Pancreas (tissue), 10 donors: Measurements from ENCODE around the gene AP1G2. TPM values are rescaled to one million over a fixed set of nuclear protein-coding genes. Genes with fewer than 3 reads are reported as not detected.
"Not testable (repeated sequence)": the region's sequence is repeated elsewhere in the genome, so short reads cannot be mapped to it uniquely, and the experiment has no call there.

ENCODE experiments used
- ATAC-seq, 4 donors: fragments of 200-7000 bp; cut with Tn5 transposase; one replicate each; pipeline versions ENCODE4 v1.8.0 to v1.9.1; 2020; ENCODE audit warnings: mild to moderate bottlenecking in 4 of 4, moderate library complexity in 4 of 4
- DNase-seq, 6 donors: peaks; one replicate each; pipeline ENCODE4 v3.0.0-alpha.2; 2020
- FAIRE-seq: peaks from 2 replicates; lab custom pipeline; 2012; peaks lifted over from hg19 to GRCh38; lab: Jason Lieb, UNC
- H3K27ac ChIP-seq, 4 donors: fragments of 200-600 bp; sonication (generic); 1 replicate in 3 of 4; 2 replicates in 1 of 4; pipeline versions ENCODE4 v1.5.0 to v1.8.0; 2020
- H3K27me3 ChIP-seq, 4 donors: fragments of 200-600 bp; one replicate each; pipeline ENCODE4 v1.8.0; 2021
- H3K36me3 ChIP-seq, 3 donors: fragments of 200-600 bp; sonication (generic) in 1 of 3; one replicate each; pipeline versions ENCODE4 v1.5.0 to v1.8.0; 2020 to 2021
- H3K4me1 ChIP-seq, 3 donors: fragments of 200-600 bp; one replicate each; pipeline ENCODE4 v1.8.0; 2021
- H3K4me3 ChIP-seq, 4 donors: fragments of 200-600 bp; sonication (generic) in 2 of 4; one replicate each; pipeline versions ENCODE4 v1.5.0 to v1.8.0; 2020 to 2021
- H3K9me3 ChIP-seq, 4 donors: fragments of 200-600 bp; one replicate each; pipeline ENCODE4 v1.8.0; 2021
- CTCF ChIP-seq, 4 donors: fragments of 200-600 bp; sonication (generic) in 3 of 4; IDR thresholded peaks; one replicate each; pipeline versions ENCODE4 v1.5.0 to v1.8.0; 2021; ENCODE audit warnings: antibody characterized with exemption in 4 of 4
- WGBS, 2 donors: extraction: QIAGEN DNeasy Blood & Tissue Kit; methylation state at CpG; one replicate each; pipeline ENCODE4 v1.1.7; 2013; 5-methylcytosine and 5-hydroxymethylcytosine counted together
- intact Hi-C, 3 donors: fragments of 100-400 bp; cut with DNase I; formaldehyde crosslinking; loops; one replicate each; pipeline versions ENCODE4 v1.11.1 to v1.14.2; 2022
- polyA plus RNA-seq, 2 donors: library from polyadenylated mRNA; stranded (reverse); fragments of 200-250 nt; gene quantifications; one replicate each; pipeline ENCODE4 v1.2.3, GENCODE V29; 2013
- total RNA-seq, 6 donors: library from RNA; stranded (reverse); fragmentation: NEBNext Ultra II Directional in 4 of 6; extraction: Animal tissue kit (Norgen Biotek cat#: 25700) in 4 of 6; gene quantifications; one replicate each; pipeline versions ENCODE4 v1.2.1 to v1.2.4, GENCODE V29; 2021 to 2023
- donor health status: healthy with polysubstance abuse.
- donor health status: DM: no; HTN: no; CAD: no; lungs with moderate emphysema.
- donor health status: DM: no; HTN: no; CAD: no.
- donor health status: control.
- donor health status: control.
- donor health status: Bipolar disorder and iron deficiency.
- donor health status: DM: yes; HTN: yes; CAD: no.
- donor health status: DM: no; HTN: no; CAD: no.
- donor health status: DM: no; HTN: no; CAD: no.
- donor health status: DM: yes; HTN: yes; CAD: no.

AP1G2 gene
- total and polyA plus RNA-seq, 8 donors = 57.4 to 392 (median 85.3) TPM

- no peaks in the 10 kb centered on the region for H3K27me3 ChIP-seq
- ATAC-seq (peak; percentile 42 to 72 (median 58)), FAIRE-seq (no peak), DNase-seq (no peak)
- H3K27ac ChIP-seq = peak overlapping the region in 2 of 4 donors; percentile 7 to 37
- intact Hi-C loops = no loop called here
- H3K9me3 ChIP-seq = no peaks in the 10 kb centered on the region
- H3K4me3 ChIP-seq = no peak overlapping the region
- no peaks in the 10 kb centered on the region for H3K36me3 ChIP-seq
- peaks cover 0 to 8% (median 0%) of the 10 kb centered on the region in 3 donors for H3K4me1 ChIP-seq
- TF ChIP-seq CTCF (IDR thresholded peaks at IDR 0.05) = no peak
These were observed 33.8 kb upstream of the AP1G2 start for GRCh38 chr14:23601424-23601823.

- ATAC-seq = no peak
- 97 to 98% methylated on average over 1 of the region's 1 CpG for WGBS, 2 donors
- no peaks in the 10 kb centered on the region for H3K36me3 ChIP-seq
- TF ChIP-seq CTCF (IDR thresholded peaks at IDR 0.05) = no peak
- no peaks in the 10 kb centered on the region for H3K9me3 ChIP-seq
- DNase-seq = no peak
- no peak overlapping the region for H3K27ac ChIP-seq
- no peaks in the 10 kb centered on the region for H3K27me3 ChIP-seq
- H3K4me1 ChIP-seq = peaks cover 0 to 8% (median 0%) of the 10 kb centered on the region in 3 donors
- H3K4me3 ChIP-seq = no peak overlapping the region
- intact Hi-C loops = no loop called here
- no peak for FAIRE-seq
These were observed 33.2 kb upstream of the AP1G2 start for GRCh38 chr14:23600806-23601205.

- Histone ChIP-seq H3K4me1 (peaks cover 0 to 8% (median 0%) of the 10 kb centered on the region in 3 donors), H3K36me3 (no peaks in the 10 kb centered on the region), H3K4me3 (no peak overlapping the region), H3K27me3 (no peaks in the 10 kb centered on the region), H3K9me3 (no peaks in the 10 kb centered on the region), H3K27ac (no peak overlapping the region)
- FAIRE-seq = no peak
- ATAC-seq = no peak
- 47 to 97% methylated on average over 2 of the region's 2 CpGs for WGBS, 2 donors
- DNase-seq = no peak
- TF ChIP-seq CTCF (IDR thresholded peaks at IDR 0.05) = no peak
- intact Hi-C loops = no loop called here
These were observed 32.7 kb upstream of the AP1G2 start for GRCh38 chr14:23600322-23600707.

GRCh38 chr14:23594191-23594590, 26.6 kb upstream of the AP1G2 start:
- H3K4me3 ChIP-seq, H3K9me3 ChIP-seq, H3K27ac ChIP-seq, DNase-seq, intact Hi-C loops, H3K4me1 ChIP-seq, H3K36me3 ChIP-seq, H3K27me3 ChIP-seq, FAIRE-seq, ATAC-seq: not testable (repeated sequence)
- 94 to 98% methylated on average over 3 of the region's 3 CpGs for WGBS, 2 donors

- ATAC-seq (no peak), FAIRE-seq (no peak), DNase-seq (no peak)
- intact Hi-C loops = no loop called here
- Histone ChIP-seq H3K4me1 (peaks cover 0 to 5% (median 0%) of the 10 kb centered on the region in 3 donors), H3K27ac (no peak overlapping the region), H3K36me3 (no peaks in the 10 kb centered on the region), H3K4me3 (no peak overlapping the region), H3K9me3 (no peaks in the 10 kb centered on the region), H3K27me3 (no peaks in the 10 kb centered on the region)
- WGBS, 2 donors = 89% methylated on average over 4 of the region's 4 CpGs
- TF ChIP-seq CTCF (IDR thresholded peaks at IDR 0.05) = no peak
These were observed 22.6 kb upstream of the AP1G2 start for GRCh38 chr14:23590198-23590597.
